ENCODE measurements around the gene MED28. TPM values are rescaled to one million over a fixed set of nuclear protein-coding genes. Genes with fewer than 3 reads are reported as not detected.

MED28 gene
- total RNA-seq, 2 donors from 2014 or later = 94.5 to 107 TPM

- no peak overlapping the region for H3K4me3 ChIP-seq (ENCODE audit: low read length)
- no peaks in the 10 kb centered on the region for H3K9me3 ChIP-seq (ENCODE audit: control insufficient read depth, low read length)
- H3K36me3 Mint-ChIP-seq (ENCODE audit: low read depth) = peaks cover 57% of the 10 kb centered on the region
- H3K4me1 Mint-ChIP-seq = no peaks in the 10 kb centered on the region
- no peak overlapping the region for H3K27ac ChIP-seq (ENCODE audit: low read depth, low read length)
- H3K27me3 ChIP-seq (ENCODE audit: control insufficient read depth, insufficient read depth, low read length, poor library complexity, severe bottlenecking) = no peaks in the 10 kb centered on the region
- H3K9ac ChIP-seq (ENCODE audit: extremely low read depth, low read length, poor library complexity, severe bottlenecking) = no peak overlapping the region
- no peaks in the 10 kb centered on the region for H3K4me1 ChIP-seq (ENCODE audit: control insufficient read depth, insufficient read depth, low read length)
- DNase-seq = no peak
- H3K36me3 ChIP-seq (ENCODE audit: control insufficient read depth, insufficient read depth, low read length) = peaks cover 63% of the 10 kb centered on the region
- H3K9me3 Mint-ChIP-seq = peaks cover 3% of the 10 kb centered on the region
- no peaks in the 10 kb centered on the region for H3K27me3 Mint-ChIP-seq (ENCODE audit: insufficient read depth)
- 92 to 94% methylated on average over 13 to 17 of the region's 17 CpGs for WGBS, 2 experiments (ENCODE audit: insufficient coverage in 1 of 2, insufficient read length in 1 of 2)
- no peak overlapping the region for H3K27ac Mint-ChIP-seq
- no peak overlapping the region for H3K4me3 Mint-ChIP-seq
- TF ChIP-seq CTCF (conservative IDR thresholded peaks at IDR 0.05) = no peak
These were observed 21.9 kb downstream of the MED28 start for GRCh38 chr4:17636341-17636695.

DNA sequence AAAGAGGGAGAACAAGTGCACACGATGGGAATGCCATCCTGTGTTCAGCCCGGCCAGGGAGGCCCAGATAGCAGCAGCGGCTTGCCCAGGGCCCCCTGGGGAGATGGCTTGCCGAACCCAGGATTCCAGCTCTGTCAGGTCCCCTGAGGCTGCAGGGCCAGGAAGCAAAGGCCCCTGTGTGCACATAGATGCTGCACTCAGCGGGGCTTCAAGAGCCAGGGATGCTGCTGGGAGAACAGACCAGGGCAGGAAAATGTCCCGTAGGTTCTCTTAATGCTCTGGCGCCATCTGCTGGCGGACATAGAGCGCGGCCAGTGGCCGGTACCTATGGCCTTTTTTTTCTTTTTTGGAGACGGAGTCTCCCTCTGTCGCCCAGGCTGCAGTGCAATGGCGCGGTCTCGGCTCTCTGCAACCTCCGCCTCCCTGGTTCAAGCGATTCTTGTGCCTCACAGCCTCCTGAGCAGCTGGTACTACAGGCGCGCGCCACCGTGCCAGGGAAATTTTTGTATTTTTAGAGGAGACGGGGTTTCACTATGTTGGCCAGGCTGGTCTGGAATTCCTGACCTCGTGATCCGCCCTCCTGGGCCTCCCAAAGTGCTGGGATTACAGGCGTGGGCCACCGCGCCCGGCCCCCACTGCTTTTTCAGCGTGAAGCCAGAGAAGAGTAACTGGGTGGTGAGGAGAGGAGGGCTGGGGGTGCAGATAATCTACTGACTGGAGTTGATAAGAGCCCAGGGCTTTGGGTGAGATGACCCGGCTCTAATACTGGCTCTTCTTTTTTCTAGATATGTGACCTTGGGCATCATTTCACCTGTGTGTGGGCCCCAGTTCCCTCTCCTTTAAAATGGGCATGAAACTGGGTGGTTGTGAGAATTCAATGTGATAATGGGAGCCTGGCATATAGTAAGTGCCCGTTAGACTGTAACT lies 22.5 kb downstream of the MED28 start:
- H3K4me1 ChIP-seq (ENCODE audit: control insufficient read depth, insufficient read depth, low read length) = no peaks in the 10 kb centered on the region
- Mint-ChIP-seq H3K4me3 (no peak overlapping the region), H3K27me3 (ENCODE audit: insufficient read depth) (peaks cover 2% of the 10 kb centered on the region), H3K27ac (peak overlapping the region; percentile 76), H3K4me1 (no peaks in the 10 kb centered on the region), H3K36me3 (ENCODE audit: low read depth) (peaks cover 52% of the 10 kb centered on the region), H3K9me3 (peaks cover 5% of the 10 kb centered on the region)
- H3K27me3 ChIP-seq (ENCODE audit: control insufficient read depth, insufficient read depth, low read length, poor library complexity, severe bottlenecking) = no peaks in the 10 kb centered on the region
- H3K9ac ChIP-seq (ENCODE audit: extremely low read depth, low read length, poor library complexity, severe bottlenecking) = no peak overlapping the region
- H3K27ac ChIP-seq (ENCODE audit: low read depth, low read length) = no peak overlapping the region
- DNase-seq = peak; percentile 95
- no peaks in the 10 kb centered on the region for H3K9me3 ChIP-seq (ENCODE audit: control insufficient read depth, low read length)
- 50 to 63% methylated on average over 13 to 32 of the region's 32 CpGs for WGBS, 2 experiments (ENCODE audit: insufficient coverage in 1 of 2, insufficient read length in 1 of 2)
- peaks cover 57% of the 10 kb centered on the region for H3K36me3 ChIP-seq (ENCODE audit: control insufficient read depth, insufficient read depth, low read length)
- H3K4me3 ChIP-seq (ENCODE audit: low read length) = no peak overlapping the region
- peak; percentile 97 for TF ChIP-seq CTCF (conservative IDR thresholded peaks at IDR 0.05)

GRCh38 chr4:17639136-17639535 lies 24.7 kb downstream of the MED28 start:
- Histone ChIP-seq H3K9ac (ENCODE audit: extremely low read depth, low read length, poor library complexity, severe bottlenecking) (no peak overlapping the region), H3K4me3 (ENCODE audit: low read length) (no peak overlapping the region), H3K36me3 (ENCODE audit: control insufficient read depth, insufficient read depth, low read length) (peaks cover 35% of the 10 kb centered on the region), H3K4me1 (ENCODE audit: control insufficient read depth, insufficient read depth, low read length) (no peaks in the 10 kb centered on the region), H3K9me3 (ENCODE audit: control insufficient read depth, low read length) (peaks cover 14% of the 10 kb centered on the region), H3K27ac (ENCODE audit: low read depth, low read length) (no peak overlapping the region), H3K27me3 (ENCODE audit: control insufficient read depth, insufficient read depth, low read length, poor library complexity, severe bottlenecking) (no peaks in the 10 kb centered on the region)
- 72 to 87% methylated on average over 3 to 7 of the region's 7 CpGs for WGBS, 2 experiments (ENCODE audit: insufficient coverage in 1 of 2, insufficient read length in 1 of 2)
- Mint-ChIP-seq H3K36me3 (ENCODE audit: low read depth) (peaks cover 40% of the 10 kb centered on the region), H3K27me3 (ENCODE audit: insufficient read depth) (peaks cover 9% of the 10 kb centered on the region), H3K4me3 (no peak overlapping the region), H3K9me3 (peaks cover 18% of the 10 kb centered on the region), H3K4me1 (no peaks in the 10 kb centered on the region), H3K27ac (no peak overlapping the region)
- TF ChIP-seq CTCF (conservative IDR thresholded peaks at IDR 0.05) = no peak
- no peak for DNase-seq

Measured in endodermal cell (in vitro differentiated cells).